Osteocyte (in vitro differentiated cells): ENCODE measurements around the gene REPIN1. TPM values are rescaled to one million over a fixed set of nuclear protein-coding genes. Genes with fewer than 3 reads are reported as not detected.
A peak's percentile ranks its signal among the peaks of the same experiment; 100 is the strongest.

Source experiments
- DNase-seq: peaks from one replicate; pipeline ENCODE4 v3.0.0; 2021; ENCODE audit warnings: mixed read lengths; ENCODE audit not compliant: unreplicated experiment; ENCODE audit errors: extremely low spot score
- H3K27ac Mint-ChIP-seq: one replicate; pipeline ENCODE4 v1.8.0; 2021; ENCODE audit warnings: mild to moderate bottlenecking, mixed read lengths; ENCODE audit not compliant: unreplicated experiment
- H3K27me3 Mint-ChIP-seq: one replicate; pipeline ENCODE4 v1.8.0; 2021; ENCODE audit warnings: mixed read lengths; ENCODE audit not compliant: unreplicated experiment
- H3K36me3 Mint-ChIP-seq: one replicate; pipeline ENCODE4 v1.8.0; 2021; ENCODE audit warnings: mixed read lengths; ENCODE audit not compliant: unreplicated experiment
- H3K4me1 Mint-ChIP-seq: one replicate; pipeline ENCODE4 v1.8.0; 2021; ENCODE audit warnings: mixed read lengths; ENCODE audit not compliant: unreplicated experiment
- H3K4me3 Mint-ChIP-seq: one replicate; pipeline ENCODE4 v1.8.0; 2021; ENCODE audit warnings: mild to moderate bottlenecking, moderate library complexity, mixed read lengths; ENCODE audit not compliant: unreplicated experiment
- H3K9me3 Mint-ChIP-seq: one replicate; pipeline ENCODE4 v1.8.0; 2021; ENCODE audit warnings: mixed read lengths; ENCODE audit not compliant: unreplicated experiment
- CTCF ChIP-seq: fragments of 200-600 bp; sonication (generic); IDR thresholded peaks from 2 replicates; pipeline ENCODE4 v1.5.0; 2021; ENCODE audit warnings: antibody characterized with exemption, mild to moderate bottlenecking, moderate library complexity
- total RNA-seq: library from RNA; stranded (reverse); gene quantifications from 2 replicates; pipeline ENCODE4 v1.2.1, GENCODE V29; 2021

REPIN1 gene
- total RNA-seq, 1 donor from 2014 or later: 66.3 TPM

- Mint-ChIP-seq H3K9me3 (no peaks in the 10 kb centered on the region), H3K36me3 (no peaks in the 10 kb centered on the region), H3K27me3 (peaks cover 5% of the 10 kb centered on the region), H3K4me3 (no peak overlapping the region), H3K4me1 (peaks cover 7% of the 10 kb centered on the region), H3K27ac (no peak overlapping the region)
- no peak for TF ChIP-seq CTCF
- no peak for DNase-seq
Measured at GRCh38 chr7:150415161-150416153, 46.8 kb downstream of the REPIN1 start.

- TF ChIP-seq CTCF: no peak
- Mint-ChIP-seq H3K27ac (no peak overlapping the region), H3K9me3 (no peaks in the 10 kb centered on the region), H3K4me3 (no peak overlapping the region), H3K27me3 (peaks cover 11% of the 10 kb centered on the region), H3K36me3 (no peaks in the 10 kb centered on the region), H3K4me1 (peaks cover 4% of the 10 kb centered on the region)
- peak; percentile 38 for DNase-seq
Measured at GRCh38 chr7:150417239-150417638, 48.6 kb downstream of the REPIN1 start.

- H3K4me1 Mint-ChIP-seq: peaks cover 4% of the 10 kb centered on the region
- H3K27ac Mint-ChIP-seq: no peak overlapping the region
- H3K9me3 Mint-ChIP-seq: no peaks in the 10 kb centered on the region
- H3K36me3 Mint-ChIP-seq: no peaks in the 10 kb centered on the region
- no peak for DNase-seq
- H3K4me3 Mint-ChIP-seq: no peak overlapping the region
- TF ChIP-seq CTCF: no peak
- H3K27me3 Mint-ChIP-seq: peaks cover 11% of the 10 kb centered on the region
Measured at GRCh38 chr7:150417863-150418262, 49.2 kb downstream of the REPIN1 start.

GRCh38 chr7:150420242-150420641 lies 51.6 kb downstream of the REPIN1 start:
- no peak for TF ChIP-seq CTCF
- H3K27ac Mint-ChIP-seq: no peak overlapping the region
- no peak overlapping the region for H3K4me3 Mint-ChIP-seq
- H3K9me3 Mint-ChIP-seq: no peaks in the 10 kb centered on the region
- peaks cover 4% of the 10 kb centered on the region for H3K4me1 Mint-ChIP-seq
- no peaks in the 10 kb centered on the region for H3K36me3 Mint-ChIP-seq
- H3K27me3 Mint-ChIP-seq: peaks cover 18% of the 10 kb centered on the region
- no peak for DNase-seq

GRCh38 chr7:150420987-150421674 lies 52.5 kb downstream of the REPIN1 start:
- Mint-ChIP-seq H3K36me3 (no peaks in the 10 kb centered on the region), H3K9me3 (no peaks in the 10 kb centered on the region), H3K27ac (no peak overlapping the region), H3K4me1 (peaks cover 4% of the 10 kb centered on the region), H3K4me3 (no peak overlapping the region), H3K27me3 (peaks cover 18% of the 10 kb centered on the region)
- peak; percentile 92 for TF ChIP-seq CTCF
- no peak for DNase-seq
